ENCODE data around the gene LIMK2. TPM values are rescaled to one million over a fixed set of nuclear protein-coding genes. Genes with fewer than 3 reads are reported as not detected.

LIMK2 gene
- total RNA-seq, 2 donors from 2014 or later, result 7.5 to 9.8 TPM

DNA sequence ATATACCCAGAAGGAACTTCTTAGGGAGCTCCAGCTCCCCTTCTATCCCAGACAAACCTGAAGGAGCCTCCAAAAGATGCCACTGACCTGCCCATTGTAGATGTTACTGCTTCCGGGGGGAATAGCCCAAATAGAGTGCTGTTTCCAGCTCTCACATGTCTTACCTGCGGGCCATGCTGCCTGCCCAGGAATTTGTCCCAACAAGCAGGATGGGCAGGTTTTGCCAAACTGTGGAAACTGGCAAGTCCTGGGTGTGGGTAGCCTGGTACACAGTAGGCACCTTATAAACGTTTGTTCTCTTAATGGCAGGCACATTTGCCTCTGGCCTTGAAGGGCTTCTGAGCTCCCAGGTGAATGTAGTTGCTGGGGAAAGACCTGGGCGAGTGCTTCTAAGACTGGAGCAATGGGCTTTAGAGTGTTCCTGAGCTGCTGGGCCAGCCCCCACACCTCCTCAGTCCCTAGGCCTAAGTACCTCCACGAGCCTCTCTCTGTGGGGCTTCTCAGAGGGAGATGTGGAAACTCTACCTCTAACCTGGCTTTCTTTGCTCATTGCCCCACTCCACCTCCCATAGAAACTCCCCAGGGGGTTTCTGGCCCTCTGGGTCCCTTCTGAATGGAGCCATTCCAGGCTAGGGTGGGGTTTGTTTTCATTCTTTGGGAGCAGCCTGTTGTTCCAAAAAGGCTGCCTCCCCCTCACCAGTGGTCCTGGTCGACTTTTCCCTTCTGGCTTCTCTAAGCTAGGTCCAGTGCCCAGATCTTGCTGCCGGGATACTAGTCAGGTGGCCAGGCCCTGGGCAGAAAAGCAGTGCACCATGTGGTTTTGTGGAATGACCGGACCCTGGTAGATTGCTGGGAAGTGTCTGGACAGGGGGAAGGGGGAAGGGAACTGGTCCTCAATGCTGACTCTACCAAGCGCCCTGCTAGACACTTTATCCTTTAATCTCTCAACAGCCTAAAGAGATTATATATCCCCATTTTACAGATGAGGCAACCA is 37.2 kb downstream of the LIMK2 start:
- Histone ChIP-seq H3K9me3 (no peaks in the 10 kb centered on the region), H3K4me1 (peaks cover 0 to 39% of the 10 kb centered on the region in 2 donors), H3K27ac (peak overlapping the region in 1 of 2 donors; percentile 57), H3K4me3 (peak overlapping the region in 1 of 2 donors; percentile 57), H3K27me3 (no peaks in the 10 kb centered on the region), H3K36me3 (no peaks in the 10 kb centered on the region)
- no peak for DNase-seq (ENCODE audit: low spot score)
- TF ChIP-seq, protein P1, sequence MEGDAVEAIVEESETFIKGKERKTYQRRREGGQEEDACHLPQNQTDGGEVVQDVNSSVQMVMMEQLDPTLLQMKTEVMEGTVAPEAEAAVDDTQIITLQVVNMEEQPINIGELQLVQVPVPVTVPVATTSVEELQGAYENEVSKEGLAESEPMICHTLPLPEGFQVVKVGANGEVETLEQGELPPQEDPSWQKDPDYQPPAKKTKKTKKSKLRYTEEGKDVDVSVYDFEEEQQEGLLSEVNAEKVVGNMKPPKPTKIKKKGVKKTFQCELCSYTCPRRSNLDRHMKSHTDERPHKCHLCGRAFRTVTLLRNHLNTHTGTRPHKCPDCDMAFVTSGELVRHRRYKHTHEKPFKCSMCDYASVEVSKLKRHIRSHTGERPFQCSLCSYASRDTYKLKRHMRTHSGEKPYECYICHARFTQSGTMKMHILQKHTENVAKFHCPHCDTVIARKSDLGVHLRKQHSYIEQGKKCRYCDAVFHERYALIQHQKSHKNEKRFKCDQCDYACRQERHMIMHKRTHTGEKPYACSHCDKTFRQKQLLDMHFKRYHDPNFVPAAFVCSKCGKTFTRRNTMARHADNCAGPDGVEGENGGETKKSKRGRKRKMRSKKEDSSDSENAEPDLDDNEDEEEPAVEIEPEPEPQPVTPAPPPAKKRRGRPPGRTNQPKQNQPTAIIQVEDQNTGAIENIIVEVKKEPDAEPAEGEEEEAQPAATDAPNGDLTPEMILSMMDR (IDR thresholded peaks at IDR 0.05), result no peak

- no peak for DNase-seq (ENCODE audit: low spot score)
- no peak overlapping the region for H3K27ac ChIP-seq
- H3K4me1 ChIP-seq, result peaks cover 0 to 47% of the 10 kb centered on the region in 2 donors
Observed at GRCh38 chr22:31250740-31251600, 38.9 kb downstream of the LIMK2 start.

DNA sequence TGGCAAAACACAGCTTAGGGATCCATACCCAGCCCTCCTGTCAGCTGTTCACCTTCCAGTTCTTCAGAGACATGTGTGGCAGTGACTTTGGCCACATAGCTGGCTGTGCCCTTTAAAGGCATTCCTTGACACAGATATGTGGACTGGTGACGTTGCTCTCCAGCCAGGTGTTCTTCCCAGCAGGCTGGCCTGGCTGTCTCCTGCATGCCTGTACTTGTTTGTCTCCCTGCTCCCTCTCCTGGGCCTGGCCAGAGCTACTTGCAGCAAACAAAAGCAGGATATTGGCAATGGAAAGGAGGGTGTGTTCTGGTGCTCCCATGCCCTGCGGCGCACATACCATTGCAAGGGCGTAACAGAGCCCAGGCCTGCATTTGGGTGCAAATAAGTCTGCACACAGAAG is 41.9 kb downstream of the LIMK2 start:
- Histone ChIP-seq H3K27ac (peak overlapping the region; percentile 19), H3K36me3 (peaks cover 11% of the 10 kb centered on the region), H3K4me3 (no peak overlapping the region), H3K9me3 (no peaks in the 10 kb centered on the region), H3K4me1 (peaks cover 0 to 31% of the 10 kb centered on the region in 2 donors), H3K27me3 (no peaks in the 10 kb centered on the region)
- no peak for DNase-seq (ENCODE audit: low spot score)
- TF ChIP-seq, protein P1 (IDR thresholded peaks at IDR 0.05), result no peak

More at GRCh38 chr22:31250740-31251600, 38.9 kb downstream of the LIMK2 start:
- H3K27me3 ChIP-seq, result no peaks in the 10 kb centered on the region
- no peaks in the 10 kb centered on the region for H3K9me3 ChIP-seq
- no peak overlapping the region for H3K4me3 ChIP-seq
- no peaks in the 10 kb centered on the region for H3K36me3 ChIP-seq
- TF ChIP-seq, protein P1 (IDR thresholded peaks at IDR 0.05), result no peak

DNA sequence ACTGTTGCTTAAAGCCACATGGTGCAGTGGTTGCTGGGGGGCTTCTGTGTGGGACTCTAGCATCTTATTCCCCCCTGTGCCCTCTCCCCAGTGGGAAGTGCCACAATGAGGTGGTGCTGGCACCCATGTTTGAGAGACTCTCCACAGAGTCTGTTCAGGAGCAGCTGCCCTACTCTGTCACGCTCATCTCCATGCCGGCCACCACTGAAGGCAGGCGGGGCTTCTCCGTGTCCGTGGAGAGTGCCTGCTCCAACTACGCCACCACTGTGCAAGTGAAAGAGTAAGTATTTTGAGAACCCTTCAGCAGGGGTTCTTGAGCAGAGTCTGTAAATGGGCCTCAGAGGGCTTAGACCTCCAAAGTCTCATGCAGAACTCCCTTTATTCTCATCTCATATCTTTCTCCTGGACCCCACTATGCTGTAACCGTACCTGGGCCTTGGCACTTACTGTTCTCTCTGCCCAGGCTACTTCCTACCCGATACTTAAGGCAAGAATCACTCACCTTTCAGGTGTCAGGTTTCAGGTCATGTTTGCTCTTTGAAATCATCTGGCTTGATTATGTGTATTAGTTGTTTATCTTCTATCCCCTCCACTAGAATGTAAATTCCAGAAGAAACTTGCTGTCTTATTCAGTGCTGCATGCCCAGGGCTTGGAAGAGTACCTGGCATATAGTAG is 47.8 kb downstream of the LIMK2 start:
- Histone ChIP-seq H3K4me3 (no peak overlapping the region), H3K9me3 (no peaks in the 10 kb centered on the region), H3K36me3 (peaks cover 47% of the 10 kb centered on the region), H3K27ac (no peak overlapping the region), H3K4me1 (peaks cover 0 to 3% of the 10 kb centered on the region in 2 donors), H3K27me3 (no peaks in the 10 kb centered on the region)
- TF ChIP-seq, protein P1 (IDR thresholded peaks at IDR 0.05), result no peak
- no peak for DNase-seq (ENCODE audit: low spot score)

GRCh38 chr22:31260474-31260856 is 48.4 kb downstream of the LIMK2 start:
- no peaks in the 10 kb centered on the region for H3K9me3 ChIP-seq
- H3K4me3 ChIP-seq, result no peak overlapping the region
- no peak overlapping the region for H3K27ac ChIP-seq
- H3K27me3 ChIP-seq, result no peaks in the 10 kb centered on the region
- peaks cover 51% of the 10 kb centered on the region for H3K36me3 ChIP-seq
- TF ChIP-seq, protein P1 (IDR thresholded peaks at IDR 0.05), result no peak
- no peak for DNase-seq (ENCODE audit: low spot score)
- no peaks in the 10 kb centered on the region for H3K4me1 ChIP-seq
